ENCODE measurements around the gene ZMIZ1.

DNA sequence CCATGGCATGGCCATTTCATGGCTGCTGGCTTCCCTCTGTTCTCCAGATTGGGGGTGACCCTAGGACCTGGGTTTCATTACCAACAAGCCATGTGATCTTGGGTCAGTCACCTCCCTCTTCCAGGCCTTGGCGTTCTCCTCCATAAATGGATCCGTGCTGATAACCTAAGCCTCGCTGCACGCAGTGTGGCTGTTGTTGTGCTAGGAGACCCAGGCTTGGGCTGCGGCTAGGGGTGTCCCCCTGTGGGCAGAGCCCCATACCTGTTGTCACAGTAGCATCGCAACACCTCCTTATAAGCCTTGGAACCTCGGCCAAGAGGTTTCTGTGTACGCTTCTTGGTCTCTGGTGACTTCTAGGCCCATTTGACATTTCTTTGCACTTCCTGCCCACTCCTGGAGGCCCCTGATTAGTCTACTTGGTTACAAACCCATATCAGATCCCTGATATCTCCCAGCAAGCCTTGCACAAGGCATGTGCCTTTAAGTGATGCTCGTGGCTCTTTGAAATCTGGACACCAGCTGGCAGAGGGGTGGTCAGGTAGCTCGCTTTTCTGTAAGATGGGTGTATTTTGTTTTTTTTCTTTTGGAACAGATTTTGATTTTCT, 23.6 kb downstream of the ZMIZ1 start:
- no peak for TF ChIP-seq POLR2A (IDR thresholded peaks at IDR 0.05)
- TF ChIP-seq, protein P1, sequence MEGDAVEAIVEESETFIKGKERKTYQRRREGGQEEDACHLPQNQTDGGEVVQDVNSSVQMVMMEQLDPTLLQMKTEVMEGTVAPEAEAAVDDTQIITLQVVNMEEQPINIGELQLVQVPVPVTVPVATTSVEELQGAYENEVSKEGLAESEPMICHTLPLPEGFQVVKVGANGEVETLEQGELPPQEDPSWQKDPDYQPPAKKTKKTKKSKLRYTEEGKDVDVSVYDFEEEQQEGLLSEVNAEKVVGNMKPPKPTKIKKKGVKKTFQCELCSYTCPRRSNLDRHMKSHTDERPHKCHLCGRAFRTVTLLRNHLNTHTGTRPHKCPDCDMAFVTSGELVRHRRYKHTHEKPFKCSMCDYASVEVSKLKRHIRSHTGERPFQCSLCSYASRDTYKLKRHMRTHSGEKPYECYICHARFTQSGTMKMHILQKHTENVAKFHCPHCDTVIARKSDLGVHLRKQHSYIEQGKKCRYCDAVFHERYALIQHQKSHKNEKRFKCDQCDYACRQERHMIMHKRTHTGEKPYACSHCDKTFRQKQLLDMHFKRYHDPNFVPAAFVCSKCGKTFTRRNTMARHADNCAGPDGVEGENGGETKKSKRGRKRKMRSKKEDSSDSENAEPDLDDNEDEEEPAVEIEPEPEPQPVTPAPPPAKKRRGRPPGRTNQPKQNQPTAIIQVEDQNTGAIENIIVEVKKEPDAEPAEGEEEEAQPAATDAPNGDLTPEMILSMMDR (IDR thresholded peaks at IDR 0.05) = no peak

Measured in lower leg skin (tissue), 3 donors.